Coronary artery (tissue), 2 donors: ENCODE data around the gene BID.

Experiments used
- DNase-seq: peaks from one replicate; pipeline ENCODE4 v3.0.0-alpha.2; 2017; ENCODE audit warnings: low spot score
- H3K27ac ChIP-seq, 2 donors: fragments of 200-600 bp; sonication (generic); one replicate each; pipeline ENCODE4 v1.5.1; 2016 to 2019
- H3K4me3 ChIP-seq: fragments of 200-600 bp; sonication (generic); 2 replicates; pipeline ENCODE4 v1.5.1; 2016; ENCODE audit warnings: mild to moderate bottlenecking, moderate library complexity
- CTCF ChIP-seq: fragments of 200-600 bp; sonication (generic); IDR thresholded peaks from one replicate; pipeline ENCODE4 v1.5.1; 2019; ENCODE audit warnings: antibody characterized with exemption

BID gene

GRCh38 chr22:17773606-17774205, 563 bp downstream of the BID start:
- H3K27ac ChIP-seq: peak overlapping the region in 1 of 2 donors; percentile 32
- H3K4me3 ChIP-seq: peak overlapping the region; percentile 74
- TF ChIP-seq CTCF: no peak
- DNase-seq: no peak

GRCh38 chr22:17772958-17773605, 1.2 kb downstream of the BID start:
- Histone ChIP-seq H3K4me3 (peak overlapping the region; percentile 74), H3K27ac (no peak overlapping the region)
- TF ChIP-seq CTCF: no peak
- no peak for DNase-seq

- DNase-seq: no peak
- Histone ChIP-seq H3K27ac (no peak overlapping the region), H3K4me3 (peak overlapping the region; percentile 74)
- TF ChIP-seq CTCF: no peak
Measured at GRCh38 chr22:17772249-17772957, 1.9 kb downstream of the BID start.

GRCh38 chr22:17770180-17771077, 3.8 kb downstream of the BID start:
- no peak for TF ChIP-seq CTCF
- Histone ChIP-seq H3K4me3 (no peak overlapping the region), H3K27ac (no peak overlapping the region)
- DNase-seq: no peak

- TF ChIP-seq CTCF: no peak
Measured at GRCh38 chr22:17769716-17770082, 4.6 kb downstream of the BID start.

GRCh38 chr22:17769013-17769715, 5.1 kb downstream of the BID start:
- TF ChIP-seq CTCF: no peak
- no peak overlapping the region for H3K27ac ChIP-seq
- no peak for DNase-seq
- no peak overlapping the region for H3K4me3 ChIP-seq

More at GRCh38 chr22:17769716-17770082, 4.6 kb downstream of the BID start:
- DNase-seq: no peak
- H3K4me3 ChIP-seq: no peak overlapping the region
- no peak overlapping the region for H3K27ac ChIP-seq
